ENCODE data around the gene MYH14. TPM values are rescaled to one million over a fixed set of nuclear protein-coding genes. Genes with fewer than 3 reads are reported as not detected.

MYH14 gene
- total and polyA plus RNA-seq, 2 experiments from 2014 or later = 40.9 to 64.4 TPM

DNA sequence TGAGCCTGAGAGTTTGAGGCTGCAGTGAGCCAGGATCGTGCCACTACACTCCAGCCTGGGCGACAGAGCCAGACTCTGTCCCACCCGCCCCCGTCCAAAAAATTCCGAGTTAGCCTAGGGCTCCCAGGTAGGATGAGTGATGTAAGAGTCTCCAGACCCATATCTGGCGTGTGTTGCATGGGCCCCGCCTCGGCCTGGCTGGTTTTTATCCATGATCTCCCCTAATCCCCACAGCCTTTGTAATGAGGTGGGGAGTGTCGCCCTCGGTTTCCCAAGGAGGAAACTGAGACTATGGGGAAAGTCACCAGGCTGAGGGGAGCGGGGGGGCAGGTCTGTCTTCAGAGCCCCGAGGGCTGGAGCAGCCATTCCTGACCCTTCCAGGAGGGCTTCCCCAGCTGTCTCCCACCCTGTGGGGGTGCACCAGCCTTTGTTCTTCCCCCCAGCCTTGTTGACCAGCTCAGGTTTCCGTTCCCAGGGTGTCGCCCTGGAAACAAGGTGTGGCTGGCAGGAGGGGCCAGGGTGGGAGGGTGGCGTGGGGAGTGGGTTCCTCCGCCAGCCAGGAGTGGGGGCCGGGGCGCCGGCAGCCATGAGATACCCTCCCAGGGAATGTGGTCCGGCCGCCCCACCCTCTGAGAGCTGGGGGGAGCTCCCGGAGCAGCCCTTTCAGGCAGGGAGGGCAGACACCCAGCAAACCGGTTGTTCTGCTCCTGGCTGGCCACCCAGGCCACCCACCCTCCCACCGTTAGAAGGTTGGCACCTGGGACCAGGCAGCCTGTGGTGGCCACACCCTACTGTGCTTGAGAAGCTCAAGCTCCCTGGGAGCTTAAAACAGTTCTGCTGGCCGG lies 11.5 kb downstream of the MYH14 start:
- Histone ChIP-seq H2AFZ (no peak overlapping the region), H3K4me1 (ENCODE audit: insufficient read depth) (no peaks in the 10 kb centered on the region), H3K36me3 (replicated peaks; ENCODE audit: insufficient read depth, low read depth) (no peaks in the 10 kb centered on the region), H3K9me3 (ENCODE audit: low read depth) (no peaks in the 10 kb centered on the region), H3K27me3 (no peaks in the 10 kb centered on the region), H4K20me1 (ENCODE audit: insufficient read depth, poor library complexity, severe bottlenecking) (no peaks in the 10 kb centered on the region), H3K4me2 (peak overlapping the region; percentile 24), H3K79me2 (peaks cover 3% of the 10 kb centered on the region), H3K27ac (peak overlapping the region; percentile 86), H3K4me3 (no peak overlapping the region), H3K9me2 (replicated peaks; ENCODE audit: insufficient read depth) (no peaks in the 10 kb centered on the region)
- TF ChIP-seq EZH2phosphoT487 (IDR thresholded peaks at IDR 0.05; ENCODE audit: low read depth, severe bottlenecking, unreplicated experiment) (no peak), EZH2 (IDR thresholded peaks at IDR 0.05; ENCODE audit: borderline replicate concordance) (no peak), CTCF (IDR thresholded peaks at IDR 0.05; ENCODE audit: poor library complexity) (no peak)
- peak; percentile 79 for DNase-seq (ENCODE audit: low spot score)
- WGBS (ENCODE audit: low lambda C conversion rate, missing lambda C conversion rate) = 50% methylated on average over 16 of the region's 25 CpGs

DNA sequence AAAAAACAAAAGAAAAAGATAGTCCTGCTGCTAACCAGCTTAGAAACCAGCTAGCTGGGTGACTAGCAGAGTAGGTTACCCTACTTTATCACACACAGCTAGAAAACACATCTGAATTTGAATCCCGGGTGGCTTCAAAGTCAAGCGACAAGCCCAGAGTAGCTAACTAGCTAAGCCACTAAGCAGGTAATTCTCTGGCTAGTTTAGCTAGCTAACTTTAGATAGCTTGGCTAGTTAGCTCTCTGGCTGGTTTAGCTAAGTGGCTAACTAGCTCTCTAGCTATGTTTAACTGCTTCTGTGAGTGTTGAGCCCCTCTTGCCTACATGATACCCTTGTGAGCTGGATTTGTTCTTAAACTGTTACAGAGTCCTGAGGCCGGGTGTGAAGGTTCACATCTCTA lies 12.4 kb downstream of the MYH14 start:
- H3K79me2 ChIP-seq = peaks cover 3% of the 10 kb centered on the region
- no peak for DNase-seq (ENCODE audit: low spot score)
- H3K27ac ChIP-seq = peak overlapping the region; percentile 79
- H3K4me3 ChIP-seq = no peak overlapping the region
- no peaks in the 10 kb centered on the region for H4K20me1 ChIP-seq (ENCODE audit: insufficient read depth, poor library complexity, severe bottlenecking)
- H3K4me2 ChIP-seq = no peak overlapping the region
- H2AFZ ChIP-seq = no peak overlapping the region
- no peaks in the 10 kb centered on the region for H3K36me3 ChIP-seq (replicated peaks; ENCODE audit: insufficient read depth, low read depth)
- H3K4me1 ChIP-seq (ENCODE audit: insufficient read depth) = no peaks in the 10 kb centered on the region
- no peaks in the 10 kb centered on the region for H3K27me3 ChIP-seq
- H3K9me2 ChIP-seq (replicated peaks; ENCODE audit: insufficient read depth) = no peaks in the 10 kb centered on the region
- no peaks in the 10 kb centered on the region for H3K9me3 ChIP-seq (ENCODE audit: low read depth)
- TF ChIP-seq EZH2 (IDR thresholded peaks at IDR 0.05; ENCODE audit: borderline replicate concordance) = no peak
- TF ChIP-seq CTCF (IDR thresholded peaks at IDR 0.05; ENCODE audit: poor library complexity) = no peak
- TF ChIP-seq EZH2phosphoT487 (IDR thresholded peaks at IDR 0.05; ENCODE audit: low read depth, severe bottlenecking, unreplicated experiment) = no peak
- 86% methylated on average over 3 of the region's 3 CpGs for WGBS (ENCODE audit: low lambda C conversion rate, missing lambda C conversion rate)

GRCh38 chr19:50221087-50221486 lies 17.7 kb downstream of the MYH14 start:
- no peak overlapping the region for H3K4me3 ChIP-seq
- no peak for TF ChIP-seq CTCF (IDR thresholded peaks at IDR 0.05; ENCODE audit: poor library complexity)
- no peak for TF ChIP-seq EZH2phosphoT487 (IDR thresholded peaks at IDR 0.05; ENCODE audit: low read depth, severe bottlenecking, unreplicated experiment)
- no peak for TF ChIP-seq EZH2 (IDR thresholded peaks at IDR 0.05; ENCODE audit: borderline replicate concordance)
- 84% methylated on average over 7 of the region's 7 CpGs for WGBS (ENCODE audit: low lambda C conversion rate, missing lambda C conversion rate)
- no peaks in the 10 kb centered on the region for H3K79me2 ChIP-seq
- no peaks in the 10 kb centered on the region for H3K9me3 ChIP-seq (ENCODE audit: low read depth)
- no peaks in the 10 kb centered on the region for H4K20me1 ChIP-seq (ENCODE audit: insufficient read depth, poor library complexity, severe bottlenecking)
- no peaks in the 10 kb centered on the region for H3K36me3 ChIP-seq (replicated peaks; ENCODE audit: insufficient read depth, low read depth)
- H3K27me3 ChIP-seq = no peaks in the 10 kb centered on the region
- no peak overlapping the region for H2AFZ ChIP-seq
- H3K4me2 ChIP-seq = no peak overlapping the region
- no peaks in the 10 kb centered on the region for H3K9me2 ChIP-seq (replicated peaks; ENCODE audit: insufficient read depth)
- no peak for DNase-seq (ENCODE audit: low spot score)
- no peak overlapping the region for H3K27ac ChIP-seq
- H3K4me1 ChIP-seq (ENCODE audit: insufficient read depth) = no peaks in the 10 kb centered on the region
